Measurements from ENCODE around the gene TRPC4. TPM values are rescaled to one million over a fixed set of nuclear protein-coding genes. Genes with fewer than 3 reads are reported as not detected.

The TRPC4 gene
- total and polyA plus RNA-seq, 2 donors (not counting 3 experiments of a cell fraction or from before 2014, with no cell fraction given), result 0.04 to 0.64 TPM

- intact Hi-C loops (cut with micrococcal nuclease), result no loop called here
- Histone ChIP-seq H3K9ac (replicated peaks; ENCODE audit: extremely low read depth, insufficient read depth, low read length) (no peak overlapping the region), H3K27me3 (ENCODE audit: control insufficient read depth in 2 of 2, insufficient read depth in 2 of 2, low read length in 2 of 2) (peaks cover 3 to 4% of the 10 kb centered on the region in 2 experiments), H4K20me1 (replicated peaks; ENCODE audit: control insufficient read depth, extremely low read depth, insufficient read depth, low read length) (no peaks in the 10 kb centered on the region), H3K79me2 (ENCODE audit: control insufficient read depth, insufficient read depth, low read length) (no peaks in the 10 kb centered on the region), H3K9me1 (replicated peaks; ENCODE audit: control insufficient read depth, extremely low read depth, insufficient read depth, low read length) (no peaks in the 10 kb centered on the region), H3K4me1 (ENCODE audit: control insufficient read depth, extremely low read depth, insufficient read depth, low read length) (no peaks in the 10 kb centered on the region), H3K36me3 (ENCODE audit: control insufficient read depth in 2 of 2, extremely low read depth in 1 of 2, insufficient read depth in 2 of 2, low read length in 2 of 2) (no peaks in the 10 kb centered on the region), H3K9me3 (replicated peaks; ENCODE audit: control insufficient read depth, insufficient read depth, low read length) (no peaks in the 10 kb centered on the region), H3K4me3 (replicated peaks in 1 of 3; ENCODE audit: insufficient read depth in 1 of 3, low read depth in 1 of 3, low read length in 3 of 3) (no peak overlapping the region), H2AFZ (ENCODE audit: low read depth, low read length) (no peak overlapping the region), H3K27ac (ENCODE audit: insufficient read depth, low read depth, low read length) (no peak overlapping the region), H3K4me2 (ENCODE audit: insufficient read depth, low read length) (no peak overlapping the region)
- ChIA-PET CTCF (interaction anchor here (1.5 kb wide), 1 partner anchor 22 kb away, joined by 4 read pairs; no protein-coding TSS in a partner anchor), POLR2A (no interaction called here)
- dilution Hi-C loops (cut with MboI; ENCODE audit: extremely low pct_ligation_motif_present, low sequenced_read_pairs), result no loop called here
- no peak for TF ChIP-seq MAX (IDR thresholded peaks at IDR 0.05; ENCODE audit: insufficient read depth, insufficient read length)
- TF ChIP-seq FOS (IDR thresholded peaks at IDR 0.05; ENCODE audit: borderline replicate concordance, insufficient read depth, low read length), result no peak
- BruUV-seq (replicated peaks), result no TSS peak
- DNase-seq (ENCODE audit: low read depth, low spot score) (no peak), FAIRE-seq (no peak)
Measured at GRCh38 chr13:37889102-37889501, 19.5 kb upstream of the TRPC4 start.

GRCh38 chr13:37886879-37887278, 17.3 kb upstream of the TRPC4 start:
- BruUV-seq (replicated peaks), result no TSS peak
- Histone ChIP-seq H3K27ac (ENCODE audit: insufficient read depth, low read depth, low read length) (no peak overlapping the region), H4K20me1 (replicated peaks; ENCODE audit: control insufficient read depth, extremely low read depth, insufficient read depth, low read length) (no peaks in the 10 kb centered on the region), H3K4me1 (ENCODE audit: control insufficient read depth, extremely low read depth, insufficient read depth, low read length) (no peaks in the 10 kb centered on the region), H3K9me3 (replicated peaks; ENCODE audit: control insufficient read depth, insufficient read depth, low read length) (no peaks in the 10 kb centered on the region), H3K27me3 (ENCODE audit: control insufficient read depth in 2 of 2, insufficient read depth in 2 of 2, low read length in 2 of 2) (peaks cover 4 to 11% of the 10 kb centered on the region in 2 experiments), H3K4me2 (ENCODE audit: insufficient read depth, low read length) (no peak overlapping the region), H3K79me2 (ENCODE audit: control insufficient read depth, insufficient read depth, low read length) (no peaks in the 10 kb centered on the region), H3K9ac (replicated peaks; ENCODE audit: extremely low read depth, insufficient read depth, low read length) (no peak overlapping the region), H3K4me3 (replicated peaks in 1 of 3; ENCODE audit: insufficient read depth in 1 of 3, low read depth in 1 of 3, low read length in 3 of 3) (no peak overlapping the region), H2AFZ (ENCODE audit: low read depth, low read length) (no peak overlapping the region), H3K36me3 (ENCODE audit: control insufficient read depth in 2 of 2, extremely low read depth in 1 of 2, insufficient read depth in 2 of 2, low read length in 2 of 2) (no peaks in the 10 kb centered on the region), H3K9me1 (replicated peaks; ENCODE audit: control insufficient read depth, extremely low read depth, insufficient read depth, low read length) (no peaks in the 10 kb centered on the region)
- DNase-seq (ENCODE audit: low read depth, low spot score) (peak; percentile 29), FAIRE-seq (no peak)
- intact Hi-C loops (cut with micrococcal nuclease) (no loop called here), dilution Hi-C loops (cut with MboI; ENCODE audit: extremely low pct_ligation_motif_present, low sequenced_read_pairs) (no loop called here)
- ChIA-PET POLR2A (no interaction called here), CTCF (interaction anchor here (1.3 kb wide), 1 partner anchor 18 kb away, joined by 3 read pairs; no protein-coding TSS in a partner anchor)
- TF ChIP-seq EZH2 (IDR thresholded peaks at IDR 0.05; ENCODE audit: borderline replicate concordance, low read depth, low read length, severe bottlenecking), result no peak
- no peak for TF ChIP-seq JUN (IDR thresholded peaks at IDR 0.05; ENCODE audit: borderline replicate concordance, insufficient read depth, insufficient read length, low read depth)
- TF ChIP-seq MAX (IDR thresholded peaks at IDR 0.05; ENCODE audit: insufficient read depth, insufficient read length), result no peak
- no peak for TF ChIP-seq FOS (IDR thresholded peaks at IDR 0.05; ENCODE audit: borderline replicate concordance, insufficient read depth, low read length)
- no peak for TF ChIP-seq GATA2 (IDR thresholded peaks at IDR 0.05; ENCODE audit: insufficient read depth, insufficient read length, low read depth, low read length)
- no peak for TF ChIP-seq POLR2A (IDR thresholded peaks at IDR 0.05; ENCODE audit: low read depth, low read length)
- TF ChIP-seq POLR2AphosphoS5 (IDR thresholded peaks at IDR 0.05; ENCODE audit: insufficient read depth, low read depth, low read length), result no peak
- no peak for TF ChIP-seq CTCF (IDR thresholded peaks at IDR 0.05; ENCODE audit: extremely low read depth in 1 of 2, insufficient read depth in 1 of 2, low read depth in 1 of 2, low read length in 2 of 2)
- no peak for TF ChIP-seq MYC (IDR thresholded peaks at IDR 0.05; ENCODE audit: low read depth, low read length)

Measured in endothelial cell of umbilical vein (primary cell).